GM12874 (cell line): ENCODE results near the gene SBK3.

Experiments
- TF ChIP-seq, protein P1 (sequence below): IDR thresholded peaks from 2 replicates; pipeline ENCODE4 v1.5.1; 2011; ENCODE audit warnings: low read depth, mild to moderate bottlenecking, control low read depth, low read length, moderate library complexity; ENCODE audit not compliant: insufficient read depth

Gene SBK3

GRCh38 chr19:55550321-55550650, 4.9 kb upstream of the SBK3 start:
- TF ChIP-seq, protein P1, sequence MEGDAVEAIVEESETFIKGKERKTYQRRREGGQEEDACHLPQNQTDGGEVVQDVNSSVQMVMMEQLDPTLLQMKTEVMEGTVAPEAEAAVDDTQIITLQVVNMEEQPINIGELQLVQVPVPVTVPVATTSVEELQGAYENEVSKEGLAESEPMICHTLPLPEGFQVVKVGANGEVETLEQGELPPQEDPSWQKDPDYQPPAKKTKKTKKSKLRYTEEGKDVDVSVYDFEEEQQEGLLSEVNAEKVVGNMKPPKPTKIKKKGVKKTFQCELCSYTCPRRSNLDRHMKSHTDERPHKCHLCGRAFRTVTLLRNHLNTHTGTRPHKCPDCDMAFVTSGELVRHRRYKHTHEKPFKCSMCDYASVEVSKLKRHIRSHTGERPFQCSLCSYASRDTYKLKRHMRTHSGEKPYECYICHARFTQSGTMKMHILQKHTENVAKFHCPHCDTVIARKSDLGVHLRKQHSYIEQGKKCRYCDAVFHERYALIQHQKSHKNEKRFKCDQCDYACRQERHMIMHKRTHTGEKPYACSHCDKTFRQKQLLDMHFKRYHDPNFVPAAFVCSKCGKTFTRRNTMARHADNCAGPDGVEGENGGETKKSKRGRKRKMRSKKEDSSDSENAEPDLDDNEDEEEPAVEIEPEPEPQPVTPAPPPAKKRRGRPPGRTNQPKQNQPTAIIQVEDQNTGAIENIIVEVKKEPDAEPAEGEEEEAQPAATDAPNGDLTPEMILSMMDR = no peak

- TF ChIP-seq, protein P1 = no peak
These were observed 4.4 kb upstream of the SBK3 start for GRCh38 chr19:55549500-55550320.

DNA sequence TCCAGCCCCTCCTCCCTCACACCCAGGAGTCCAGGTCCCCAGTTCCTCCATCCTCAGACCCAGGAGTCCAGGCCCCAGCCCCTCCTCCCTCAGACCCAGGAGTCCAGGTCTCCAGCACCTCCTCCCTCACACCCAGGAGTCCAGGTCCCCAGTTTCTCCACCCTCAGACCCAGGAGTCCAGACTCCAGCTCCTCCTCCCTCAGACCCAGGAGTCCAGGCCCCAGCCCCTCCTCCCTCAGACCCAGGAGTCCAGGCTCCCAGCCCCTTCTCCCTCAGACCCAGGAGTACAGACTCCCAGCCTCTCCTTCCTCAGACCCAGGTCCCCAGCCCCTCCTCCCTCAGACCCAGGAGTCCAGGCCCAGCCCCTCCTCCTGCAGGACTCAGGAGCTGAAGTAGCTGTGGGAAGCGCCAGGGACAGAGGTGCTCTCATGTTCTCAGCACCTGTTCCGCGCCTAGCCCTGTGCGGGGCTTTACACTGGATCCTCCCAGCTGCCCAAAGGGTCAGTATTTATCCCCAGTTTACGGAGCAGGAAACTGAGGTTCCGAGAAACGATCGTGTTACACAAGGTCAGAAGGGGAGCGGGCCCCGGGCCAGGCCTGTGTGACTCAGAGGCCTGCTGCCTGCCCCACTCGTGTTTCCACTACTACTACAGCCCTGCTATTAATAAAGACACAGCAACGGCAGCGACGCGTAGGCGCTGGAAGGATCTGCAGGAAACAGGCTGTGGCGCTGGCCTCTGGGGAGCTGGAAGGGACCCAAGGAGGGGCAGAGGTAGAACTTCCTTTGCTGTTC, 1.7 kb upstream of the SBK3 start:
- TF ChIP-seq, protein P1 = no peak

DNA sequence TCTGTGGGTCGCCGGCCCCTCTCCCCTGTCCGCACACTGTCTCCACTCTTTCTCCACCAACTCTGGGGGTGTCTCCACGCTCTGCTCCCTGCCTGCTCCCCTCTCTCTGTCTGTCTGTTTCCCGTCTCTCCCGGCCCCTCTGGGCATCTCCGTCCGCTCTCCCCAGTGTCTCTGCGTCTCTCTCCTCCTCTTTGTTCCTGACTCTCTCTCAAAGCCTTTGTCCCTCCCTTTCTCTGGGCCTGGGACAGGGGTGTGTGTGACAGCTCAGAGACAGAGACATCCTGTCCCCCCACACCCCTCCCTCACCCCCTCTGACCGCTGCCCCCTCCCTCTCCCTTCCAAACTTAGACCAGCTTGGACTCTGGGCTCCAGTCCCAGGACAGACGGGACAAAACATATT, 668 bp upstream of the SBK3 start:
- TF ChIP-seq, protein P1 = no peak

DNA sequence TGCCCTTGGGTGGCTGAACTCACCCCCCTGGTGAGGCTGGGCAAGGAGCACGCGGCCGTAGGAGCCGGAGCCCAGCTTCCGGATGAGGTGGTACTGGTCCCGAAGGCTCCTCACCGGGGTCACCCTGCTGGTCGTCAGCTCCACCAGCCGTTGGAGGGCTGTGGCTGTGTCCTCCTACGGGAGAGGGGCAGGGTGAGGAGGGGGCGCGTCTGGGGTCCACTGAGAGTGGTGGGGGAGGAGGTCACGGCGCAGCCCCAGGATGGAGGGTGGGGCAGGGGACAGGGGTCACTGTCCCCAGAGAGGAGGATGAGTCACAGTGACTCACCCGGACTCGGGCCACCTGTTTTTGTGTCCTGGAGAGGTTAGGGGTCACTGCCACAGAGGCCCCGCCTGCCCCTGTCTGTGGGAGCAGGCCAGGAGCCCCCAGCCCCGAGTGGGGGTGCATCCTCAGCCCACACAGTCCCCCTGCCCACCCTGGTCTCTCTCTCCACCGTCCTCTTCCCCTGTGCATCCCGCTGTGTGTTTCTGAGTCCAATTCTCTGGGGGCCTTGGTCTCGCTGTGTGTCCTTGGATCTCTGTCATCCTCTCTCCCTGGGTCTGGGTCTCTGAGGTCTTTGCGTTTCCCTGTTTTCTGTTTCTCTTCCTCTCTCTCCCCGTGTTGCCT, 435 bp downstream of the SBK3 start:
- TF ChIP-seq, protein P1 = no peak

DNA sequence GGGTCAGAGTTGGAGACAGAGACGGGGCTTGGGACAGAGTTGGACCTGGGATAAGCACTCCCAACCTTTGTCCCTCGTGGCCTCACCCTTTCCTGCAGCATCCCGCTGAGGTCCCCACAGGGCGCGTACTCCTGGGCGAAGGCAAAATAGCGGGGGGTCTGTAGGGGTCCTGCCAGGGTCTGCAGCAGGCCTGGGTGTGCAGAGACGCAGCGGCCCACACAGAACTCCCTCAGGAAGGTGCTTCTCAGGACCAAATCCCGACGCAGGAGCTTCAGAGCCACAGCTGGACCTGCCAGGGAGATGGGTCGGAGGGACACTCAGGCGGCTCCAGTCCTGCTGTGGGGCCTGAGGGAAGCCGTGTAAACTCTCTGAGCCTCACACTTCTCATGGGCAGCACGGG, 1.3 kb downstream of the SBK3 start:
- TF ChIP-seq, protein P1 = no peak

- TF ChIP-seq, protein P1 = no peak
These were observed 1.8 kb downstream of the SBK3 start for GRCh38 chr19:55543567-55543966.
